ENCODE data around the gene CERS6.

CERS6 gene

DNA sequence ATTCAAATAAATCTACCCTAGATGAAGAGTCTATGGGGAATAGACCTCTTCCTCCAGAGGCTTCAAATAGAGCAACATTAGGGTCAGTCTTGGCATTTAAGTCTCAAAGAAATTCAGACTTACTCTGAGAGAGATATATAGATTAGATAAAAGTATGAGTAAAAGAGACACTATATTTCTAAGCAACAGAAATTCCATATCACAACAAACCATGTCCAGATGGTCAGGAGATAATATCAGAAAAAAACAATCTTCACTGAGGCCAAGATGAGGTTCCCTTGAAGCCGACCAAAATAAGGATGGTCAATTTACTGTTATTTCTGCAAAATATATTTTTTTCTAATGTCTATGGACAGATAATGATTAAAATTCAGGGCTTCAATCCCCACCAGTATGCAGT, 257.3 kb downstream of the CERS6 start:
- DNase-seq, result no peak

DNA sequence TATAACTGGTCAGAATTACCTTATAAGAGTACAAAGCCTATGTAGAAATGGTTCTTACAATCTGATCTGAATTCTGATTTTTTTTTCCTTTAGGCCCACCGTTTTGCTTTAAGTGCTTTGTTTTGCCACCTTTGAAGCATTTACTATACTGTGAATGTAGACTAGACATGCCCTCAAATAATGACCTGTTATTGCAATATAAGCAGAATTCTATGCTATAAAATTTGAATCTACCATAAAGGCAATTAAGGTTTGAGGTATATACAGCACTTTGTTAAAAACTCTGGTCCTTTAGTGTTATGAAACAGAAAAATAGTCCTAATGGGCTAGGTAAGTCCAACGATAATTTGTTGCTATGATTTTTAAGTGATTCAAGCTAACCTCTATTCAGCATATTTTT, 259.8 kb downstream of the CERS6 start:
- no peak for DNase-seq

DNA sequence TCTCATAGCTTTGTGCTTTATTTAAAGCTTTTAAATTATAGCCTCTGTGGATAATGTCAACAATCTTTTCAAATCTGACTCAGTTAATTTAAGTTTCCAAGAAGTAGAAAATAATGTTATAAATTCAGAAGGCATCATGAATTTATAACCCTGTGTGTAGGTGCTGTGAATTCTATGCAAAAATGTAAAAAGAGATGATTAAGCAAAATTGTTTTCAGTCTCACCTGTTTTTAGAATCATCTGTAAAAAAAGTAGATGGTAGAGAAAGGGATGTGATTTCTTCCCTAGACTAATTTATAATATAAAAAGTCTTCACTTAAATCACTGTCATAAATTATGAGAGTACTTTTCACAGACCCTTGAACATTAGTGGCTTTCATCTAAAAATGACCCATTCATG, 260.8 kb downstream of the CERS6 start:
- DNase-seq, result no peak

DNA sequence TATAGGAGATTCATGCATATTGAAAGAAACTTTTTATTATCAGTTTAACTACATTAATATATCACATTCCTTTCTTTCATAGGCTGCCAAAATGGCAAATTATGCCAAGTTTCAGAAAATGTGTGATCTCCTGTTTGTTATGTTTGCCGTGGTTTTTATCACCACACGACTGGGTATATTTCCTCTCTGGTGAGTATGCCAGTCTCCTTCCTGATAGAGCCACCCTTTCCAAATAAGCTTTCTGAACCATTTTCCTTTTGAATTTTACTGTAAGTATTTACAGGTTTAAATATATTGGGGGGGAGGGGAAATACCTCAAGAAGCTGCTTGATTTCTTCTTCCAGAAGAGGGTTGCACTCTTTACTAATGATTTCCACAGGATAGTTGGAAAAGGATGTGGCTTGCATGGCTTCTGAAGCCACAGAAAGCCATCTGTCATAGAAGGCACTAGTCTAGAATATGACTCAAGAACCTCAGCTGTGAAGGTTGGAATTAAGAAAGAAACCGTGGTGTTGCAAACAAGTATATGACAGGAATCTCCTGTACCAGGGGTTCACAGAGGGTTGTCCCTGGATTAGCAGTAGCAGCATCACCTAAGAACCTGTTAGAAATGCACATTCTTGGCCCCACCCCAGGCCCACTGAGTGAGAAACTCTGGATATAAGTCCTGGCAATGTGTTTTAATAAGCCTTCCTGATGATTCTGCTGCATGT, 261.9 kb downstream of the CERS6 start:
- no peak for DNase-seq

DNA sequence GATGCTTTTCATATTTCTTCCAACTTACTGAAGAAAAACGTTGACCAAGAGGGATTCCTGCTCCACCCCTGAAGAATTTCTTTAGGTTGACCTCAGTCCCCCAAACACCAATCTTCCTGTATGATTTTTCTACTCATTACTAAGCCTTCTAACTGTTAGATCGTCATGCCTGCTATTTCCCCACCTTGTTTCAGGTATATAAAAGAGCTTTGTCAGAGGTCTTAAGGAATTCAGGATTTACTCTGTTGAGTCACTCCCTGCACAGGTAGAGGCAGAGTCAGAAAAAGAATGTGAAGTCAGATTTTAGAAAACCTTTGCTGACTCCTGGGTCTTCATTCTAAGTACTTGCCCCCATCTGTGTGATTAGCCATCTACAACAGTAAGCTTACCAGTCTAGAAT, 262.6 kb downstream of the CERS6 start:
- DNase-seq, result no peak

DNA sequence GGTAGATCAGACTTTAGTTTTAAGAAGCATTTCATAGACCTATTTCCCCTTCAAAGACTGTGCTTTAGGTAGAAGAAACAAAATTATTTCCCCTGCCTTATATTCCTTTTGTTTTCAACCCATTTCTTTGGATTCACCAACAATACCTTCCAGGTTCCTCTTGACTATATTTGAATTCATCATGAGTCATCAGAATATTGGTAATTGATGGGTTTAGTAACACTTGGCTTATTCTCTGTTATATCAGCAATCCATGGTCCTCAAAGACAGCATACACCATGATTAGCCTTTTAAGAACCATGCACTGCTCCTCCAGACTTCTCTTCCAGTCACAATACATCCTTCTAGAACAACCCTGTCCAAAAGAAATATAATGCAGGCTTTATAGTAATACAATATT, 263.4 kb downstream of the CERS6 start:
- DNase-seq, result no peak

DNA sequence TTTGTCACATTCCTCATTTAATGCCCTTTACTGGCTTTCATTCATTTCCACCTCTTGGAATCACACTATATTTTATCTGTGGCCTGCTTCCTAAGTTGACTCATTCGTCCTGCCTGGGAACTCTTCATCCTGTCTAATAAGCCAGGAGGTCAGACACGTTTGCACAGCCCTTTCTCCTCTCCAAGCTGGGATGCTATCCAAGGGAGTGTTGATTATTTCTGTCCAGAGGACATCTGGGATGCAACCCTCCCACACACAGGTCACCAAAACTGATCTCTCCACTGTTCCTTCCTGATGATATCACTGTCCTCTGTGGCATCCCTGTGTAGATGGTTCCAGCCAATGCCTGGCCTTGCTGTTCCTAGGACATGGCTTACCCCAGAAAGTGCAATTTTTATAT, 266.5 kb downstream of the CERS6 start:
- no peak for DNase-seq

DNA sequence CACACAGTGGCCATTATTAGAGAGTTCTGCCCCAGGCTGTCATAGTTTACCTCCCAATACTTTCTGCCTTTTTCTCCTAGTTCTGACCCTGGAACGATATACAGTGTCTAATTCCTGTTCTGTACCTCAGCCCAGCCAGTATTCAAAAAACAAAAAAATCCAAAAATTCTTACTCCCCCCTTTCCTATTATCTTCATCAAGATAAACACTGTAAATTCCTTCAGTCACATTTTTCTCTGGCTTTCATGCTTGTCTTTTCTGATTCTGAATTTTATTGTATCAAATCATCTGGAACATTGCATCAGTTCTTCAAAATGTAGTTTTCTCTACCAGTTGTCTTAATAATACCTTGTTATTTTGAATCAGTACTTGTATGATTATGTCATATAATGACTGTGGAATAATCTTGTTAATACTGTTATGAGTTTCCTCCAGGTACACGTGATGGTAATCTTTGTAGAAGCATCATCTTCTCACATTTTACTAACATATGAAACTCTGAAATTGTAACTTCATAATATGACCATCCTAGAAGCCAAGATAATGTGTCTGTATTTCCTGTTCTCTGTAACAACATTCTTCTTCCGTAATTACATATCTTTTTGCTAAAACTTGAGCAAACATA, 267.3 kb downstream of the CERS6 start:
- DNase-seq, result no peak

DNA sequence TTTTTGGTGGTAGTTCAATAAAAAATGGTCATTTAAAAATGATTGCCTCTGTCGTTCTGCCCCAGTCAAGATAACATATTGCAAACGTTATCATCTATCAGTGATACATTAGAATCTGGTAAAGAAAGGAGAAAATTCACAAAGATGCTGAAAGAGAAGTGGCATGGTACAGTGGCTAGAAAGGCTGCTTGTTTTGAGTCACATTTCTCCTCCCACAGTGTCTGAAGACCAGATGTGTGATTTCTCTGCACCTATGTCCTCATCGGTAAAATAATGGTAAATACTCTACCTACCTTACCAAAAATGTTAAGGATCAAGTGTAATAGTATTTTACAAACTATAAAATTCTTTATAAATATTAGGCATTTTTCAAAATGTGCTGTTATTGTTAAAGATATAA, 270.3 kb downstream of the CERS6 start:
- DNase-seq, result no peak

DNA sequence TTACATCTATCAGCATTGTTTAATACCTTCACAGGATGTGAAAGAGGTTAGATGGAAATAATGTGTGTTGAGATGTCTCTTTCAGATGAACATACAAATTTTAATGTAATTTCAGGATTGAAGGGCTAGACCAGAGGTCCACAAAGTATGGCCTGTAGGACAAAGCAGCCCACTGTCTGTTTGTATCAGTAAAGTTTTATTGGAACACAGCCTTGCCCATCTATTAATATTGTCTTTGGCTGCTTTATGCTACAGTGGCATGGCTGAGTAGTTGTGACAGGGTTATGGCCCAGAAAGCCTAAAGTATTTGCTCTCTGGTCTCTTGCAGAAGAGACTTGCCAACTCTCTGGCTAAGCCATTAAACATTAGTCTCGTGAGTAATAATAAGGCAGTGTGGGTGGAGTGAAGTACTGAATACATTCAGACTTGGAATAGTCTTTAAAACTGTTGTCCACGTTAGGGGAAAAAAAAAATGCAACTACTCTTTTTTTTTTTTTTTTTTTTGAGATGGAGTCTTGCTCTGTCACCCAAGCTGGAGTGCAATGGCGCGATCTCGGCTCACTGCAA, 271.9 kb downstream of the CERS6 start:
- DNase-seq, result no peak

DNA sequence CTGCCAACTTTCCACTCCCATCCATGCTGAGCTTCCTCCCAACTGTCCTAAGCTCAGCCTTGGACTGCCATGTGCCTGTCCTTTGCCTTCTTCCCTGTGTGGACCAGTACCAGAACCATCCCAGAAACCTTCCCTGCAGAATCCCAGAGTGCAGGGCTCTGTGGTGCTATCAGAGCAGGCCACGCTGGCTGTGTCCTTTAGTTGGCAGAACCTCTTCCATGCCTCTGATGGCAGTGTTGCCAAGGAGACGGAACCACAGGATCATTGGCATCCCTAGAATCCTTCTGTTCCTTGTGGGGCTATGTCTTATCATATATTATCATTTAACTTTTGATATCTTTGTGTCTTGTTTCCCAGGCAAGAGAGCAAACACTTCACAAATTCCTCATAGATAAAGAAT, 273.4 kb downstream of the CERS6 start:
- DNase-seq, result no peak

DNA sequence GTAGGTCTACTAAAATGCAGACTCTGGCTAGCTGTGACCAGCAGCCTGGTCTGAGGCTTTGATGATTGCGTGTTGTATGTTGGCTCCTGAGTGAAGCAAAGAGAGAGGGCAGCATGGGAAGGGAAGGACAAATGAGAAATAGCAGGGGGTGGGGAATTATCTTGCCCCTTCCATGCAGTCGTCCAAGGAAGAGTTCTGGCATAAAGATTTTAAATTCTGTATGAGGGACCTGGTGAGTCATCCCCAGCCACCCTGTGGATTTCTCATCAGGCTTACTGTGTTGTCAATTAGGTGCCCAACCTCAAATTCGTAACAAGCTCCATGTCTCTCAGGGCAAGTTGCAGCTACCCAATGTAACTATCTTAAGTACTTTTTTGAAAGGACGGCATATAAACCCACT, 274.3 kb downstream of the CERS6 start:
- DNase-seq, result peak; percentile 10

DNA sequence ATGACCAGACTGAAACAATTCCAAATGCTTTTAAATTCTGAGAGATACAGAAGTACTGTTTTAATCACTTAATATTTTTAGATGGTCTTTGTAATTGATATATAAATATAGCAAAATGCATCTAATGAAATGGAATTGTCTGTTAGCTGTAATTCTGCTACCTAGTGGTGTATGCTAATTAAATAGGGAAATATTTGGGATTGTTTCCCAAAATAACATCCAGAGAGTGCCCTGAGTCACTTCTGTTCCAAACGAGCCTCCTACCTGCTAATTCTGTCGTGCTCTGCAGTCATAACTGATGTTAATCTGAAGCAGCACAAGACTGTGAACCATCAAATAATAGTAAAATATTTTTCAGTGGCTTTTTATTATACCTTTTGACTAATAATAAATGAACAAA, 274.9 kb downstream of the CERS6 start:
- DNase-seq, result no peak

DNA sequence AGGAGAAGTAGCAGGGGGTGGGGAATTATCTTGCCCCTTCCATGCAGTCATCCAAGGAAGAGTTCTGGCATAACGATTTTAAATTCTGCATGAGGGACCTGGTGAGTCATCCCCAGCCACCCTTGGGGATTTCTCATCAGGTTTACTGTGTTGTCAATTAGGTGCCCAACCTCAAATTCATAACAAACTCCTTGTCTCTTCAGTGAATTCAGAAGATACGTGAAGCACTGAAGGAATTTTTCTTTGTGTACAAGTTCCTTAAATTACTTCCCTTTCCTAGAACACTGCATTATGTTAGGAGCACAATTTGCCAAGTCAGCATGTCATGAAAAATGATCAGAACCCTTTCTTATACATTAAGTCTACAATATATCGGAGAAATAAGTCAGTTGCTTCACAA, 275.5 kb downstream of the CERS6 start:
- no peak for DNase-seq

DNA sequence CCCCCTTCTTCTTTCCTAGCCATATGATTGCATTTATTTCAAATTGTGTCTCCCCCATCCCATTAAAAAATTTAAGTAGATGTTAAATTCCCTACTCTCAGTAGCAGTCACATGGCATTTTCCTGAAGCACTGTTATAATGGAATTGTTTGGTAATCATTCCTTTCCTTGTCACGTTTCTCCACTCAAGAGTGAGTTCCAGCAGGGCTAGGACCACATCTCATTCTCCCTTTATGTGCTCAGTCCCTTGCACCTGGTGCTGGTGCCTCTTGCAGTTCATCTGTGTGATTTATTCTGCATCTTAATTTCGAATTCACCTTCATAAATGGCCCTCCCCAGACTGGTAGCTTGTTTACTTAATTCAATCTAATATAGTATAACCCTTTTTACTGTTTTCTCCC, 276.0 kb downstream of the CERS6 start:
- no peak for DNase-seq

DNA sequence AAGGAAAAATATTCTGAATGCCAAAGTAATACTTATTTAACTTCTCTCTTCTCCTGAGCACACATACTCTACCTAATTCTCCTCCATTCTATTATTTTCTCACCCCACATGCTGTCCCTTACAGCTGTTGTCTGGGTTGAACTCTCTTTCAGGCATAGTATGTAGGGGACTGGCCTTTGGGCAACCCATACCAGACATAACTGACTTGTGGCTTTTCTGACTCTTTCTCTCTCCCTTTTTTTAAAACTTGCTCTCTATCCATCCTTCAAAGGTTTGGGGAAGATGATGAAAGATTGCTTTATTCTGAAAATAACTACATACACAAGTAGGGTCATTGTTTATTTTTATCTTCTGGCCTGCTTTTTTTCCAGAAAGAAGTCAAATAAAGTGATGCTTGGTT, 276.4 kb downstream of the CERS6 start:
- no peak for DNase-seq

DNA sequence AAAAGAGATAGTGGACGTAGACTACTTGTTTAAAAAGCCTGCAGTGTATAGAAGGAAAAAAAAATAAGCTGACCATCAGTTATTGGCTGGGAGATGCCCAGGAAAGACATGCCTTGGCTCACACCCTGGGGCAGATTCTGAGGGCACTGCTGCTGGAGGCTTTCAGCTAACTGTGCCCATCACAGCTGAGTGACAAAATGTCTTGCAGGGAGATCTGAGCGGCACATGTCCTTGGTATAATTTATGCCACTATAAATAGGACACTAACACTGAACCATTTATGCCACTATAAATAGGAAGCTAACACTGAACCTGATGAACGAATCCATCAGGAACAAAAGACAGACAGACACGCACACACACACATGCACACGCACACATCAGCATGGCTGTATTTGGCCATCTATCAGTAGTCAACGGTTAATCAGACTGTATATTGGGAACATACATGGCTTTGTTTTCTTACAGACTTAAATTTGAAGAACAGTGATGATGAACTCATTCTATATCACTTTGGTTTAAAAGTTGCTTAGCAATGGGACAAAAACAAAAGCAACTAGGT, 278.2 kb downstream of the CERS6 start:
- DNase-seq, result no peak

DNA sequence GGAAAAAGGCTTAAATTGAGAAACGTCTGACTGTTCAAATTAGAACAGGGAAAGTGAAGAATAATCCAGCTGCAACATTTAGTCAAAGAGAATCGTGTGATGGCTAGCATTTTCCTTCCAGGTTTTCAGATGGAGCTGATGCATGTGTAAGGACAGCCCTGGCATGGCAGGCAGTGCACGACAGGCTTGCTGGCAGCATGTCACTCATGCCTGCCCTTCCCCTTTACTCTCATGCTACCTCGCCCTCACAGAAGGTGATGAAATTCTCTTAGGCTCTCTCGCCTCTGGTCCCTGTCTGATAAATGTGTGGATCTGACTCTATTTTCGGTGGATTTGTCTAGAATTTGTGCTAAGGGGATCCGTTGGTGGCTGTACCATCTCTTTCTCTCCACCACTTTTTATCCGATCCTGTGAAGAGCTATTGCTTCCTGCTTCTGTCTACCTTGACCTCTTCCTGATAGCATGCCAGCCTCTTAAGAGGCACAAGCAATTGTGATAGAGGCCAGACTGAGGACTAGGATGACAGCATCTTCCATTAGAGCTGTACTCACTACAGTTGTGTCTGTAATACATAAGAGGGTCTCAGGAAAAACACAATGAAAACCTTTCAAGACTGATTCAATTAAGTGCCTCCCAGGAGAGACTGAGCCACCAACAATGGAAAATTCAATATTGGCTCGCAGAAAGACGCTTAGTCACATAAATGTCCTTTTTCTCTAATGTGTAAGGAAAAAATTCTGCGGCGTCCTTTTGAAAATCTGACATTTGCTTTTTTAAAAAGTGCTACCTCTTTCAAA, 280.8 kb downstream of the CERS6 start:
- DNase-seq, result no peak

DNA sequence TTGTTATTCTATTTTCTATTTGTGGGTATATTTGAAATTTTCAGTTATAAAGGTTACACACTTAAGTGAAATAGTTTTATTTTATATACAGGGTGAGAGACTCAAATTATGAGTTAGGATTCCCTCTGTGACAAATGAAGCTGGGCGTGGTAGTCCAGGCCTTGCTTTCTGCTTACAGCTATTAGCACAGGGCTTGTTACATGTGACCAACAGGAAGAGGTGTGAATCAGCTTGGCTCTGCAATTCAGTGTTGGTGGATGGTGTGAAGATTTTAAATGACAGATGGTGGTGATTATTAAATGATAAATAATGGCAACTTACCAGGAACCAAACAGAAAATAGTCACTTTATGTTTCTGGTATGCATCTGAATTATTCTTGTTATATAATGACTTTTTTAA, 282.0 kb downstream of the CERS6 start:
- DNase-seq, result peak; percentile 46

DNA sequence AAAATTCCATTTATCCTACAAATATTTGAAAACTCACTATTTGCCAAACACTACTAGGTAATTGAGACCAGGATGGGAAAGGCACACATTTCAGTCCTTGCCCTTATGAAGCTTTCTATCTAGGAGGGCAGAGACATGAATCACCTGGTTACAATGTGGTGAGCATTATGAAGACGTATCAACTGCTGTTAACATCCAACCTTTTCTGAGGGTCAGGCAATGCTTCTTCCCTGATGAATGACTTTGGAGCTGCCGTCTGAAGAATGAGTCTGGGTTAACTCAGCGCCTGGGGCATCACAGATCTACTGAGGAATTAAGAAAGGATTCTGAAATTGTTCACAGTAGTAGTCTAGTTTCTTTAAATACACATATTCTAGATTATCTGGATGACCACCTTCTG, 284.3 kb downstream of the CERS6 start:
- no peak for DNase-seq

DNA sequence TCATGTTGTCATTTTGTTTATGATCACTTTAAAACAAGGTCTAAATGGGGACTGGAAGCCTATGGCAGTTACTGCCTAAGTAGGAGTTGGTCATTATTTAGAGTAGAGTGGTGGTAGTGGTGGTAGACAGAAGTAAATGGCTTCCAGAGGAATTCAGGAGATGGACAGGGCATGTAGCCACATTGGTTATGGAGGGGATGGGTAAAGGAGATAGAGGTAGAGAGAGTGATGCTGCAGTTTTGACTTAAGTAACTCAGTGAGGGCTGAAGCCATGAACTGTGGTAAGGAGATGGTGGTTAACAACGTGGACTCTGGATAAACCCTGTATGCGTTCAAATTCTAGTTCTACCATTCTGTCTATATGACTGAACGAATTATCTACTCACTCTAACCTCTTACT, 284.7 kb downstream of the CERS6 start:
- no peak for DNase-seq

DNA sequence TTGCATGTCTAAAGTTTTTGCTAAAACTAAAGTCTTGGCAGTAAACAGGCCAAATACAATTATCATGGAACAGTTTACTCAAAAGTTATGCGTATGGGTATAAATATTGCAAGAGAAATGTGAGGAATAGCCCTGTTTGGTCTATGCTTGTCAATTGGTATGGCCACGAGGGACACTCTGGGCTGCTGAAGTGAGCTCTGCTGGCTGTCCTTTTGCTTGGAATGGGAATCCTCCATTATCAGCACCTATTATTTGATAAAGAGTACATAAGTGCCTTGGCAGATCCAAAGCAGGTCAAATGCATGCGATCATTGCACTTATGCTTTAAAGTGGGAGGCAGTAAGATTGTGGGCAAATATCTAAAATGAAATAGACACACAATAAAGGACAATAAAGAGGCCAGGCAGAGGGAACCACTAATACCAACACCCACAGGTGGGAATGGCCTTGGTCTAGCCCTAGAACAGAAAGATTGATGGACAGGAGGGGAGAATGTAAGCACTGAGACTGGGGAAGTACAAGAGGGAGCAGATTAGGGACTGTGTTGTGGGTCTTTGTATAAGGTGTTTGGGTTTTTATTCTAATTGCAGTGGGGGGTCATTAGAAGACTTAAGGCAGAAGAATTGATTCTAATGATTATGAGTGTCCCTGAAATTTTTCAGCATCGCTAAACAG, 286.3 kb downstream of the CERS6 start:
- DNase-seq, result no peak

DNA sequence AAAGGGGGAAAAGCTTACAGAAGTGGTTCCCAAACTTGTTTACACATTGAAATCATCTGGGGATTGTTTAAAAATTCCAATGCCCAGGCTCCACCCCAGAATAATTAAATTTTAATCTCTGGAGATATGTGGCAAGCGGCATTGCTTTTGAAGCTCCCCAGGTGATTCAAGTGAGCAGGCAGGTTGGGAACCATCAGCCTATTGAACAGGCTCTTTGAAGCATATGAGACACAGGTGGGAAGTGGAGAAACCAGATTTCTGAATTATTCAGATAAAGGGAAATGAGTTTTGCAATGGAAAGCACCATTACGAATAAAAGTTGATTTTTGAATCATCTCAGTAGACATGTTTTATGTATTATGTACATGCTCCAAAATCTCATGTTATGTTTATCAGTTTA, 288.8 kb downstream of the CERS6 start:
- DNase-seq, result no peak

Measured in NCI-H69 (cell line).